Central memory CD4-positive, alpha-beta T cell (primary cell): ENCODE results near the gene RELN.

Source experiments
- DNase-seq: peaks from one replicate; pipeline ENCODE4 v3.0.0; 2022

The RELN gene

GRCh38 chr7:103989785-103990767, 618 bp upstream of the RELN start:
- no peak for DNase-seq

GRCh38 chr7:103988468-103989199, 824 bp downstream of the RELN start:
- no peak for DNase-seq

DNA sequence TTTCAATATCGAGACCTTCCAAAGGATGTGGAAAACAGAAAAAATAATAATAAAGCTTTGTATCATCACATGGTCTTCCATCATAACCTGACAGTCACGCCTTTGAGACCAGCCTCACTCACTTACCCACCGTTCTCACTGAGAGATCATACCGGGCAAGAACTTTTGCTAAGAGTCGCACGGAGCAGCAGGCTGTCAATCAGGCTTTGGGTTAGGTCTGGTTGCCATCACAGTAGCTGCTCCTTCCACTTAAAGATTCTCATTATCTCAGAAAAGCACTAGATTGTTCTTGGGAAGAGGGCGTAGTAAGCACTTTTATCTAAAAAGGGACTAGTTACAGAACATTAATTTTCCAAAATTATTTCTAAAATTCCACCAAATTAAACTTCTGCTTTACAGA, 2.0 kb downstream of the RELN start:
- DNase-seq = no peak

GRCh38 chr7:103985565-103986126, 3.8 kb downstream of the RELN start:
- no peak for DNase-seq

GRCh38 chr7:103984050-103984449, 5.4 kb downstream of the RELN start:
- no peak for DNase-seq

DNA sequence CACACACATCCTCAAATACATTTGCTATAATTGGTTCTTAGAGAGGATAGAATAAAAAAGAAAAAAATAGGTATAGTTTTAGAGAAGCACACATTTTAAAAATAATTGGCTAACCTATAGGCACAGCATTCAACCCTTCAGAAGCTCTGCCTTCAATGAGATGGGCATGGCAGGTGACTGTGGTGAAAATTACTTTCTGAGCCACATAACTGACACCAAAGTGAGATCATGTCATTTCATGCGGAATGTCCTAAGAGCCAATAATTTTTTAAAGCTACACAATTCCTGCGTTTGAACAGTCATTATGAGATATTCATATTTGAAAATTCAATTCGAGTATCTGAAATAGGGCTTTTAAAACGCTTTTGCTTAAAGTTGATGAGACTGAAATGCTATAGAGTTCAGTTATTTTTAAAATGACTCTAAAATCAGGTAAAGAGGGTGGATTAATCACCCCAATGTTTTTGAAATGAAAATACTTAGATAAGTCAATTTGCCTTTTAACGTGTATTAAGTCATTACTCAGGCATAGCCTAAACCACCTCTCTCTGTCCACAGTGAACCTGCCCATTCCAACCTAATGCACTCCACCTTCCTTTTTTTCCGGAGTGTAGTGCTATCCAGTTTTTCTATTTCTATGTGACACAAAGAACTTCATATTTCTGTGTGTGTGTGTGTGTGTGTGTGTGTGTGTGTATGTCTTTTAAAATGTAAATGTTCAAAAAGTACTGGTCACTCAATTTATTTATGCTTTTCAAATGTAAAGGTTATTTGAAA, 6.1 kb downstream of the RELN start:
- DNase-seq = no peak

DNA sequence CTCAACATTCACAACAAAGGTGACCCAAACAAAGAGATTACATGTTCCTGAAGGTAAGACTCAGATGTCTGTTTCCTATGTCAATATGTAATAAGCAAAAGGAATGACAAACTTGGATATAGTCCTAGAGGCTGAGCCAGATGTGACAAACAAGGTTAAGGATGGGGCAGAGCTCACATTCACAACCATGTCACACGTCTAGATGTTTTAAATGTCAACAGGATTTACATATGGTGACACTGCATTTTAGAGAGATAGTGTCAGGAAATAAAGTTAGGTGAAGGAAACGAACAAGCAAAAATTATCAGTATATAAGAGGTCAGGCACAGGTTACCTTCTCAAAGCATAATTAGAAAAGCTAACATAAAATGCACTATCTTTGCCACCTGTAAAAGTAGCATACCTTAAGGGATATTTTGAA, 8.4 kb downstream of the RELN start:
- no peak for DNase-seq

- DNase-seq = no peak
Observed at GRCh38 chr7:103972779-103973434, 16.6 kb downstream of the RELN start.

GRCh38 chr7:103967401-103967800, 22.1 kb downstream of the RELN start:
- DNase-seq = no peak

DNA sequence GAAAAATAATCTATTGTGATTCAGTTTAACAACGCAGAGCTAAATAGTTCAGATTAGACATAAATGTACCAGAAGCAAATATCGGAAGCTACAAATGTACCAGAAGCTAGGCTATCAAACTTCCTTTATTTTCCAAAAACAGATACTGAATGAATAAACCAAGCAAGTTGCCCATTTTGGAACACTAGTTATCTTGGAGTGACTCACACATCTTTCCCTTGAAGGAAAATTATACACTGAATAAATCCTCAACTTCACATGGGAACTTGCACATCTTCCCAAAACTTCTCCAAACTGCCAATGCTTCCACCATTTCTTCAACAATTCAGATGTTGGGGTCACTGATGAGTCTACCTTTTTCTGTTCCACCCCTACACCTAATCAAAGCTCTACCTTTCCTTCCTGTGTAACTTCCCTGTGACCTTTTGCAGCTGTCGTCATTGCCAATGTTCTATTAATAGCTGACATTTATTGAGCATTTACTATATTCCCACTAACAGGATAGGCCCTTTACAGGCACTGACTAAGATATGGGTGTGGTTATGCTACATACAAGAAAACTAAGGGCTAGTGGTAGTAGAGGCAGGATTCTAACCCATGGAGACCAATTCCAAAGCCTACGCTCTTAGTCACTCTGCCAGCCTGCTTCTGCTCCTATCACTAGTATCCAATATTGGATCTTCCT, 22.7 kb downstream of the RELN start:
- DNase-seq = no peak

DNA sequence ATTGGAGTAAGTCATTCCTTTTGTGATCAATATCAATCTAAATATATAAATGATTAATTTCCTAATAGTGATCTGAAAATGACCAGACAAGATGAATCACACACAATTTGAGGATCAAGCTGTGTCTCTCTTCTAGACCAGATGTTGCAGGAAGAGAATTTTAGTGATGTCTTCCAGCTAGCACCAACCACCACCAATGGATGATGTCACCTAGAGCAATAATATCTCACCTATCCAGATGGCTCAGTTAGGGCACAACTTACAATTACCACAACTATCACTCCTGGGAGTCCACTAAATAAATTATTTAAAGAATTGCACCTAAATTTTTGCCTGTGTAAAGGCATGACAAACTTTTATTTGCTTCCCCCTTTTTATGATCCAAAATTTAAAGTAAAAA, 25.2 kb downstream of the RELN start:
- DNase-seq = no peak

DNA sequence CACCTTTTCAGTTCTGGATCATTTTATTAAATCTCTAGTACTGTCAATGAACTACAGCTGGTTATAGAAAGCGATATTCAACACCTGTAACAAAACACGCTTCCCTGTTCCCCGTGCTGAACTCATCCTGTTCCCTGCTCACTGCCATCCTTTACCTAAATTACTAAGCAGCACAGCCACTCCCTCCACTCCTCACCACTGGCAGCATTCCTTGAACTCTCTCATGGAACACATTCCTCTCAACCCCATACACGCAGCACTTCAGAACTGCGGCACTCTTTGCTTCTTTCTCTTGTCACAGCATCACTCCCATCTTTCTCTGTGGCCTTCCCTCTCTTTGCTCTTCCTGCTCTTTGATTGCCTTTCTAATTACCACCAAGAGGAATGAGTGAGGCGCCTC, 27.4 kb downstream of the RELN start:
- no peak for DNase-seq

- DNase-seq = no peak
Observed at GRCh38 chr7:103958284-103958818, 31.1 kb downstream of the RELN start.

- no peak for DNase-seq
Observed at GRCh38 chr7:103955985-103956384, 33.5 kb downstream of the RELN start.

DNA sequence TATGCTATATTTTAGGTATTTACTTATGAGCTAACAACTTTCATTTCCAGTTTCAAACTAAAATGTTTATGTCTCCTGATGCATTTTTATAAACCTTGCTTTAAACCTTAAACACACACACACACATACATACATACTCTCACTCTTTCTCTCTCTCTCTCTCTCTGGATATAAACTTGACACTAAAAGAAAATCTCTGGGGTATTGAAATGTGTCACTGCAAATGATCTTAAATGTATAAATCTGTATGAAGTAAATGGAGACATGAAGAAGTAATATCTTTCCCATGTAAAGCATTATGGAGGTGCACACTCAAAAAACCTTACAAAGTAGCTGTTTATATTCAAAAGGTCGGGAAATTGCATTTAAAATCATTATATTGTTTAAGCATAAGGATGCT, 37.0 kb downstream of the RELN start:
- no peak for DNase-seq

DNA sequence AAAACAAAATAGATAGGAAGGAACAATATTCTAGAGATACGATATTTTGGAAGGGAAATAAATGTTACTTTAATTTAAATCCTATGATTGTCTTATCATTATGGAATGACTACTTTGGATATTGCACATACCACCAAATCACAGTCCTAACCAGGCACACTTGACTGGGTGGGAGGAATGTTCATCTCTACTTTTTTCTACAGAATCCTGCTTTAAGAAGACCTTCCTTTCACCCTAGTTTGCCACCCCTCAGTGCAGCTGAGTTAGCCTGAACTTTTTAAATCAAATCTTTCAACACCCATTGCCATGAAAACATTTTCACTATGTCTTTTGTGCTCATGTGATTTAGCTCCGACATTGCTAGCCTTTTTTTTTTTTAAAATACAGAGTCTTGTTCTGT, 38.1 kb downstream of the RELN start:
- no peak for DNase-seq

- no peak for DNase-seq
Observed at GRCh38 chr7:103949374-103949773, 40.1 kb downstream of the RELN start.

DNA sequence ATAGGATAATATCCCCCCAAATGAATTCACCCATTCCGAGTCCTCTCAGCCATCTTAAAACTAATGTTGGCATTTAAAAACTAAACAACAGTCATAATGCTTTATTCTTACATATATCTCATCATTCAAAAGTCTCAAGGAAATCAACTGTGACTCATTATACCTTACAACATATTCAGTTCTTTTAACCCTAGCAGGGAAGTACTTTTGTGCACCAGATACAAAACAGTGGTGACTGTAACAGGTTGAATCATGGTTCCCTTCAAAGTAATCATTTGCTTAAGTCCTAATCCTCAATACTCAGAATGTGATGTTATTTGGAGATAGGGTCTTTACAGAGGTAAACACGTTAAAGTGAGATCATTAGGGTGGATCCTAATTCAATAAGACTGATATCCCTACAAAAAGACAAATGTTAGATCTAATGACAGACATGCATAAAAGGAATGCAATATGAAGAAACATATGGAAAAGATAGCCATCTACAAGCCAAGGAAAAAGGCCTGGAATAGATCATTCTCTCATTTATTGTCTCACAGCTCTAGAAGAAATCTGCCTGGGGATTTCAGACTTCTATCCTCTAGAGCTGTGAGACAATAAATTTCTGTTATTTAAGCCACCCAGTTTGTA, 42.3 kb downstream of the RELN start:
- DNase-seq = no peak

GRCh38 chr7:103944230-103944900, 45.1 kb downstream of the RELN start:
- DNase-seq = no peak

GRCh38 chr7:103941976-103942375, 47.5 kb downstream of the RELN start:
- no peak for DNase-seq
